Suprapubic skin (tissue), 4 donors: ENCODE results near the gene DNMBP. TPM values are rescaled to one million over a fixed set of nuclear protein-coding genes. Genes with fewer than 3 reads are reported as not detected.

Experiments used
- DNase-seq, 2 donors: peaks; one replicate each; pipeline ENCODE4 v3.0.0-alpha.2; 2019; ENCODE audit warnings: low spot score in 2 of 2
- H3K27ac ChIP-seq: fragments of 200-600 bp; sonication (generic); one replicate; pipeline ENCODE4 v1.5.1; 2019
- H3K27me3 ChIP-seq: fragments of 200-600 bp; sonication (generic); one replicate; pipeline ENCODE4 v1.5.1; 2019
- H3K36me3 ChIP-seq: fragments of 200-600 bp; sonication (generic); one replicate; pipeline ENCODE4 v1.5.1; 2019
- H3K4me1 ChIP-seq: fragments of 200-600 bp; sonication (generic); one replicate; pipeline ENCODE4 v1.5.1; 2019
- H3K4me3 ChIP-seq: fragments of 200-600 bp; sonication (generic); one replicate; pipeline ENCODE4 v1.5.1; 2019; ENCODE audit warnings: mild to moderate bottlenecking
- H3K9me3 ChIP-seq: fragments of 200-600 bp; sonication (generic); one replicate; pipeline ENCODE4 v1.5.1; 2019
- EP300 ChIP-seq: sonication (generic); formaldehyde crosslinking; IDR thresholded peaks from one replicate; pipeline ENCODE4 v1.6.1; 2017; ENCODE audit warnings: antibody characterized with exemption
- POLR2A ChIP-seq, 2 donors: fragments of 450-650 bp; IDR thresholded peaks; one replicate each; pipeline ENCODE4 v1.6.1; 2017; ENCODE audit warnings: antibody characterized with exemption in 2 of 2, mild to moderate bottlenecking in 2 of 2, moderate library complexity in 2 of 2
- POLR2AphosphoS5 ChIP-seq, 3 donors: sonication (generic); formaldehyde crosslinking; IDR thresholded peaks; one replicate each; pipeline ENCODE4 v1.6.1; 2017; ENCODE audit warnings: antibody characterized with exemption in 3 of 3
- WGBS: methylation state at CpG from one replicate; pipeline ENCODE4 v1.1.5; 2018; 5-methylcytosine and 5-hydroxymethylcytosine counted together
- total RNA-seq, 4 donors: library from RNA; depleted of rRNA; stranded (reverse); fragments of >200 nt; gene quantifications; one replicate each; pipeline ENCODE4 v1.1.0, GENCODE V29; 2016
- TF ChIP-seq, protein P1 (sequence below), 2 donors: fragments of 200-600 bp in 1 of 2; fragments of 450-650 bp in 1 of 2; sonication (generic) in 1 of 2; IDR thresholded peaks; one replicate each; pipeline ENCODE4 v1.5.1; 2016 to 2019; ENCODE audit warnings: antibody characterized with exemption in 2 of 2, mild to moderate bottlenecking in 1 of 2, moderate library complexity in 1 of 2

DNMBP gene
- total RNA-seq, 4 donors from 2014 or later = 43.4 to 89.6 (median 52.3) TPM

DNA sequence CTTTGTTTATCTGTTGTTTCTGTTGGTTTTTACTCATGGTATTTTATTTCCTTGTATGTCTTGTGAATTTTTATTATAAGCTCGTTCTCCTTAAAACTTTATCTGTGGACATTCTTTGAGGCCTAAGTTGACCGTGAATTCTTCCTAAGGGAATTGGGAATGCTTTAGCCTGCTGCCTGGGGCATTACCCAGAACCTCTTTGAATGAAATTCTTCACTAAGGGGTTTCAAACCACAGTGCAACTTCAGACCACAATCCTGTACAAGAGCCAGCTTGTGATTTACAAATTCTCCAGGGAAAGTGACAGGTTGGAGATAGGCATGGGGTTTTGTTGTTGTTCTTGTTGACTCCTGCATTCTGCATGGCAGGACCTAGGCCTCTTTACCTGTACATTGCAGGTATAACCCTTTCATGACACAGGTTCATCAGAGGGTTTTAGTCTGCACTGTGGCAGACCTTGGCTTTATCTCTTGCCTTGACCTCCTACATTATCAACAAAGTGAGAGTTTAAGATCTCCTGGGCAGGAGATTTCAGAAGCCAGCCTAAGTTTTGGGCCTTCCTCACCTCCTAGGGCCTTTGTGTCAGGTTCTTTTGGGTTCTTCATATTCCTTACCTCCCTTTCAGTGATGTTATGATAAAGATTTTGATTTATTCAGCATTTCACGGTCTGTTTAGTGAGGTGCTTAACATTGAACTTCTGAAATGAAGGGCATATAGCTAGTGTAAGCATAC lies 157.1 kb downstream of the DNMBP start:
- WGBS = 78% methylated on average over 3 of the region's 3 CpGs
- no peak overlapping the region for H3K27ac ChIP-seq

DNA sequence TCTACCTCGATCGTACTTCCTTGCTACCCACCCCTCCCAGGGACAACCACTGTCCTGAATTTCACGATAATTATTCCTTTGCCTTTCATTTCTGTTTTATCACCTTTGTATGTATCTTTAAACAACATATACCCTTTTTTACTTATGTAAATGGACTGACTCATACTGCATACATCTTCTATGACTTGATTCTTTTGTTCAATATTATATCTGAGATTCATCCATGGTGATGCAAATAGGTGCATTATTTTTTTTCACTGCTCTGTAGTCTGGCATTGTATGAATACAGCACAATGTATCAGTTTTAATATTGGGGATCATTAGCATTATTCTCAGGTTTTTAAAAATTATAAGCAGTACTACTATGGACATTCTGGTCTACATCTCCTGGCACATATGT lies 157.9 kb downstream of the DNMBP start:
- WGBS = 94% methylated on average over 3 of the region's 3 CpGs
- TF ChIP-seq EP300 (no peak), POLR2A (IDR thresholded peaks at IDR 0.05) (no peak), POLR2AphosphoS5 (IDR thresholded peaks at IDR 0.05) (no peak)
- TF ChIP-seq, protein P1, sequence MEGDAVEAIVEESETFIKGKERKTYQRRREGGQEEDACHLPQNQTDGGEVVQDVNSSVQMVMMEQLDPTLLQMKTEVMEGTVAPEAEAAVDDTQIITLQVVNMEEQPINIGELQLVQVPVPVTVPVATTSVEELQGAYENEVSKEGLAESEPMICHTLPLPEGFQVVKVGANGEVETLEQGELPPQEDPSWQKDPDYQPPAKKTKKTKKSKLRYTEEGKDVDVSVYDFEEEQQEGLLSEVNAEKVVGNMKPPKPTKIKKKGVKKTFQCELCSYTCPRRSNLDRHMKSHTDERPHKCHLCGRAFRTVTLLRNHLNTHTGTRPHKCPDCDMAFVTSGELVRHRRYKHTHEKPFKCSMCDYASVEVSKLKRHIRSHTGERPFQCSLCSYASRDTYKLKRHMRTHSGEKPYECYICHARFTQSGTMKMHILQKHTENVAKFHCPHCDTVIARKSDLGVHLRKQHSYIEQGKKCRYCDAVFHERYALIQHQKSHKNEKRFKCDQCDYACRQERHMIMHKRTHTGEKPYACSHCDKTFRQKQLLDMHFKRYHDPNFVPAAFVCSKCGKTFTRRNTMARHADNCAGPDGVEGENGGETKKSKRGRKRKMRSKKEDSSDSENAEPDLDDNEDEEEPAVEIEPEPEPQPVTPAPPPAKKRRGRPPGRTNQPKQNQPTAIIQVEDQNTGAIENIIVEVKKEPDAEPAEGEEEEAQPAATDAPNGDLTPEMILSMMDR (IDR thresholded peaks at IDR 0.05) = no peak
- Histone ChIP-seq H3K9me3 (no peaks in the 10 kb centered on the region), H3K27ac (no peak overlapping the region), H3K27me3 (no peaks in the 10 kb centered on the region), H3K36me3 (no peaks in the 10 kb centered on the region), H3K4me3 (no peak overlapping the region), H3K4me1 (no peaks in the 10 kb centered on the region)
- DNase-seq = no peak

More for the DNA sequence above, 157.1 kb downstream of the DNMBP start:
- TF ChIP-seq EP300 (no peak), POLR2AphosphoS5 (IDR thresholded peaks at IDR 0.05) (no peak), POLR2A (IDR thresholded peaks at IDR 0.05) (no peak)
- TF ChIP-seq, protein P1 (IDR thresholded peaks at IDR 0.05) = no peak
- Histone ChIP-seq H3K4me1 (no peaks in the 10 kb centered on the region), H3K27me3 (no peaks in the 10 kb centered on the region), H3K4me3 (no peak overlapping the region), H3K9me3 (no peaks in the 10 kb centered on the region), H3K36me3 (no peaks in the 10 kb centered on the region)
- DNase-seq = no peak

- no peak for TF ChIP-seq POLR2A (IDR thresholded peaks at IDR 0.05)
- TF ChIP-seq, protein P1 (IDR thresholded peaks at IDR 0.05) = no peak
- no peaks in the 10 kb centered on the region for H3K27me3 ChIP-seq
- no peak overlapping the region for H3K4me3 ChIP-seq
- DNase-seq = no peak
- H3K27ac ChIP-seq = no peak overlapping the region
- peaks cover 7% of the 10 kb centered on the region for H3K4me1 ChIP-seq
- WGBS = 65% methylated on average over 5 of the region's 5 CpGs
- H3K9me3 ChIP-seq = no peaks in the 10 kb centered on the region
- no peaks in the 10 kb centered on the region for H3K36me3 ChIP-seq
Observed at GRCh38 chr10:99850767-99851340, 158.9 kb downstream of the DNMBP start.

- 64% methylated on average over 11 of the region's 11 CpGs for WGBS
- no peak overlapping the region for H3K27ac ChIP-seq
- DNase-seq = no peak
- H3K27me3 ChIP-seq = no peaks in the 10 kb centered on the region
- no peaks in the 10 kb centered on the region for H3K36me3 ChIP-seq
- H3K9me3 ChIP-seq = no peaks in the 10 kb centered on the region
- no peak for TF ChIP-seq POLR2A (IDR thresholded peaks at IDR 0.05)
- no peak for TF ChIP-seq POLR2AphosphoS5 (IDR thresholded peaks at IDR 0.05)
- TF ChIP-seq EP300 = no peak
- TF ChIP-seq, protein P1 (IDR thresholded peaks at IDR 0.05) = no peak
- no peak overlapping the region for H3K4me3 ChIP-seq
- peaks cover 9% of the 10 kb centered on the region for H3K4me1 ChIP-seq
Observed at GRCh38 chr10:99850021-99850766, 159.6 kb downstream of the DNMBP start.

DNA sequence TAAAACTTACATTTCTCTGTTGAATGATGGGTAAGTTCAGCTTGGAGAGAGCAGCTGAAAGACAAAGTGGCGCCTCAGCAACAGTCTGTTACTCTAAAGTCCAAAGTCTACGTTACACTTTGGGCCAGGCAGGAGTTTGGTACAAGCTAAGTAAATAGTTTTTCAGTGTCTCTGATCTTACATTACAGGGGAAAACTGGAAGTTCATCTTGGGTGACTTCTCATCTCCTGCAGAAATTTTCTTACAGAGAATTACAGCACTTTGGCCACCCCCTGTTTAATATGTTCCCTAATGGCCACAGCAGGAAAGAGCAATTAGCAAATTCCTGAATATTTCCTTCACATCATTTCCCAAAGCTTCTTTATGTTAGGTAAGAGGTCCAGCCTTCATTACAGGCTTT lies 160.2 kb downstream of the DNMBP start:
- no peak overlapping the region for H3K27ac ChIP-seq
- no peak for DNase-seq
- peaks cover 9% of the 10 kb centered on the region for H3K4me1 ChIP-seq
- no peaks in the 10 kb centered on the region for H3K27me3 ChIP-seq
- no peak for TF ChIP-seq POLR2A (IDR thresholded peaks at IDR 0.05)
- no peak for TF ChIP-seq POLR2AphosphoS5 (IDR thresholded peaks at IDR 0.05)
- TF ChIP-seq, protein P1 (IDR thresholded peaks at IDR 0.05) = no peak
- TF ChIP-seq EP300 = no peak
- H3K36me3 ChIP-seq = no peaks in the 10 kb centered on the region
- no peaks in the 10 kb centered on the region for H3K9me3 ChIP-seq
- 98% methylated on average over 2 of the region's 2 CpGs for WGBS
- H3K4me3 ChIP-seq = no peak overlapping the region
